HepG2 (cell line): Measurements from ENCODE around the gene POLR1C. TPM values are rescaled to one million over a fixed set of nuclear protein-coding genes. Genes with fewer than 3 reads are reported as not detected.

ENCODE experiments used
- DBP ChIP-seq: sonication (generic); formaldehyde crosslinking; IDR thresholded peaks from 2 replicates; pipeline ENCODE4 v1.4.0; 2020; ENCODE audit warnings: missing genetic modification reagents; ENCODE audit errors: not compliant biosample characterization
- HNF1B ChIP-seq: sonication (generic); formaldehyde crosslinking; IDR thresholded peaks from 2 replicates; pipeline ENCODE4 v1.5.1; 2020; ENCODE audit warnings: mild to moderate bottlenecking, moderate library complexity, missing genetic modification reagents
- MAX ChIP-seq: IDR thresholded peaks from 2 replicates; pipeline ENCODE4 v1.6.1; 2012; ENCODE audit warnings: inconsistent platforms
- MLX ChIP-seq: IDR thresholded peaks from 2 replicates; pipeline ENCODE4 v1.6.1; 2016
- MTERF4 ChIP-seq: sonication (generic); formaldehyde crosslinking; IDR thresholded peaks from 2 replicates; pipeline ENCODE4 v1.8.0; 2023; ENCODE audit warnings: mild to moderate bottlenecking, missing genetic modification reagents
- POLR2G ChIP-seq: fragments of 200-400 bp; formaldehyde crosslinking; IDR thresholded peaks from 2 replicates; pipeline ENCODE4 v1.6.1; 2018; ENCODE audit warnings: mild to moderate bottlenecking, low read depth, low read length, moderate library complexity
- ZFP37 ChIP-seq: sonication (generic); formaldehyde crosslinking; IDR thresholded peaks from 2 replicates; pipeline ENCODE4 v1.4.0; 2020; ENCODE audit warnings: missing genetic modification reagents, borderline replicate concordance
- ZFP91 ChIP-seq: sonication (generic); formaldehyde crosslinking; IDR thresholded peaks from 2 replicates; pipeline ENCODE4 v1.9.0; 2022; ENCODE audit warnings: missing genetic modification reagents, mild to moderate bottlenecking, borderline replicate concordance
- ZNF501 ChIP-seq: sonication (generic); formaldehyde crosslinking; IDR thresholded peaks from 2 replicates; pipeline ENCODE4 v1.5.1; 2020; ENCODE audit warnings: mild to moderate bottlenecking, moderate library complexity, missing genetic modification reagents
- ZNF572 ChIP-seq: sonication (generic); formaldehyde crosslinking; IDR thresholded peaks from 2 replicates; pipeline ENCODE4 v1.5.1; 2020; ENCODE audit warnings: mild to moderate bottlenecking, missing genetic modification reagents
- ZNF687 ChIP-seq: sonication (generic); formaldehyde crosslinking; IDR thresholded peaks from 2 replicates; pipeline ENCODE4 v1.5.1; 2020; ENCODE audit warnings: mild to moderate bottlenecking, missing genetic modification reagents, moderate library complexity
- polyA plus RNA-seq, 8 experiments: library from polyadenylated mRNA; depleted of rRNA in 3 of 8; stranded (reverse) in 7 of 8; unstranded in 1 of 8; fragments of >200 nt; fragmentation: Illumina TruSeq in 4 of 8; extraction: Trizol in 4 of 8; gene quantifications; 2 replicates each; pipeline versions ENCODE4 v1.2.1 to v1.2.3, GENCODE V29; 2011 to 2016; ENCODE audit warnings: low read depth in 4 of 8, missing spikeins in 1 of 8, mixed read lengths in 1 of 8; ENCODE audit not compliant: insufficient read depth in 1 of 8
- total RNA-seq, 5 experiments: library from RNA; depleted of rRNA; stranded (reverse); fragments of >200 nt; fragmentation: Illumina TruSeq; extraction: Trizol; gene quantifications; 2 replicates each; pipeline ENCODE4 v1.2.3, GENCODE V29; 2016; ENCODE audit warnings: low read depth in 1 of 5

Gene POLR1C
- total and polyA plus RNA-seq, 2 of the 13 experiments (the other 11 are each of a cell fraction or from before 2014, with no cell fraction given), result 62.6 to 72.2 TPM

GRCh38 chr6:43491750-43492661, 24.9 kb upstream of the POLR1C start (continued):
- TF ChIP-seq ZNF501 (0 out of 2 replicates have a peak, but pooled peaks have one; percentile 15), DBP (CRISPR knock-in tag) (no peak), ZFP91 (CRISPR knock-in tag) (peak; percentile 54; the same call in 1 of the 2 replicates), POLR2G (peak; percentile 30; the same call in 1 of the 2 replicates), MAX (0 out of 2 replicates have a peak, but pooled peaks have one; percentile 23), MTERF4 (CRISPR knock-in tag) (0 out of 2 replicates have a peak, but pooled peaks have one; percentile 67), MLX (CRISPR knock-in tag) (0 out of 2 replicates have a peak, but pooled peaks have one; percentile 7), HNF1B (CRISPR knock-in tag) (0 out of 2 replicates have a peak, but pooled peaks have one; percentile 60), ZNF572 (CRISPR knock-in tag) (0 out of 2 replicates have a peak, but pooled peaks have one; percentile 34), ZFP37 (CRISPR knock-in tag) (0 out of 2 replicates have a peak, but pooled peaks have one; percentile 20), ZNF687 (CRISPR knock-in tag) (peak; percentile 82)
